ENCODE measurements around the gene SCRN1.

- TF ChIP-seq POLR2A (IDR thresholded peaks at IDR 0.05; ENCODE audit: insufficient read depth in 1 of 2, low read depth in 2 of 2, low read length in 2 of 2) (no peak), USF2 (IDR thresholded peaks at IDR 0.05; ENCODE audit: low read depth, low read length) (no peak), USF2 (CRISPR knock-in tag; IDR thresholded peaks at IDR 0.05; ENCODE audit: borderline replicate concordance) (no peak)
- TF ChIP-seq, protein P1, sequence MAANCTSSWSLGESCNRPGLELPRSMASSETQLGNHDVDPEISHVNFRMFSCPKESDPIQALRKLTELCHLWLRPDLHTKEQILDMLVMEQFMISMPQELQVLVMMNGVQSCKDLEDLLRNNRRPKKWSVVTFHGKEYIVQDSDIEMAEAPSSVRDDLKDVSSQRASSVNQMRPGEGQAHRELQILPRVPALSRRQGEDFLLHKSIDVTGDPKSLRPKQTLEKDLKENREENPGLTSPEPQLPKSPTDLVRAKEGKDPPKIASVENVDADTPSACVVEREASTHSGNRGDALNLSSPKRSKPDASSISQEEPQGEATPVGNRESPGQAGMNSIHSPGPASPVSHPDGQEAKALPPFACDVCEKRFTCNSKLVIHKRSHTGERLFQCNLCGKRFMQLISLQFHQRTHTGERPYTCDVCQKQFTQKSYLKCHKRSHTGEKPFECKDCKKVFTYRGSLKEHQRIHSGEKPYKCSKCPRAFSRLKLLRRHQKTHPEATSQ (CRISPR knock-in tag; IDR thresholded peaks at IDR 0.05; ENCODE audit: borderline replicate concordance) = no peak
These were observed 23.2 kb upstream of the SCRN1 start for GRCh38 chr7:30012757-30013156.

All from HepG2 (cell line).